Stimulated activated CD8-positive, alpha-beta memory T cell treated with anti-CD3 and anti-CD28 coated beads, Interleukin-4, amount 100 ng/mL, for 24 hours (primary cell): ENCODE results near the gene BHLHA9.
"Not testable (repeated sequence)": the region's sequence is repeated elsewhere in the genome, so short reads cannot be mapped to it uniquely, and the experiment has no call there.

Experiments used
- DNase-seq: peaks from one replicate; pipeline ENCODE4 v3.0.0-alpha.2; 2020; ENCODE audit warnings: low read depth

Gene BHLHA9

DNA sequence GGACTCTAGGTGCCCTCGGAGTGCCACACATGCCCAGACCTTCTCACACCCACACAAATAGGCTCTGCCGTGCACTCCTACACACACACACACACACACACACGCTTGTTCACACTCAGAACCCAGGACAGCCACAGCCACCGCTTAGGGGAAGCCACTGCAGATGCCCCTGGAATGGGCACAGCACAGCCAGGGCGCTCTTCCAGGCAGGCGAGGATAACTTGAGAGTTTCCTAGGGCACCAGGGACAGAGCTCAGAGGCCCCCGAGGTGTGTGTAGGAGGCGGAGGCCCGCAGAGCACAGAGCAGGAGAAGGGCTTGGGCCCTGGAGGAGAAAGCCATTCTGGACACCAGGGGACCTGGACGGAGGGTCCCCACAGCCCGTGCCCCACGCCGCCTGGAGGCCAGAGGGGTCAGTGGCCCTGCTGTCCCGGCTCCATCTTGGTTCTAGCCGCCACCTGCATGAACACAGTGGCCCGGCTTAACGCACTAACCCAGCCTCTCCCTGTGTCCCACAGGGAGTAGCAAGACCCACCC lies 30.2 kb downstream of the BHLHA9 start:
- DNase-seq, result no peak

DNA sequence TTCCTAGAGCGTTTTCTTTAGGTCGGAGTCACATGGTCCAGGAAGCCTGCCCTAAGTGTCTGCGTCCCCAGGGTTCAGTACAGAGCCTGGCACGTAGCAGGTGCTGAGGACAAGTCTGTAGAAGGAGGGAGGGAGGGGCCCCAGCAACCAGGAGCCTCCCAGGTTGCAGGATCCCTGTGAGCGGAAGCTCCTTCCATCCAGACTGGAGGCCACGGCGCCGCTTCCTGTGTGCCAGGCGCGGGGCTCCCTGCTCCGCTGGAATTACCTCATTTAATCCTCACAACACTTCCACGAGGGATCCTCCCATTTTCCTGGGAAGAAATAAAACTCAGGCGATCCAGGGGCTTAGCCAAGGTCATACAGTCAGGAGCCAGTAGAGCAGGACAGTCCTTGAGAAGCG lies 31.3 kb downstream of the BHLHA9 start:
- DNase-seq, result no peak

DNA sequence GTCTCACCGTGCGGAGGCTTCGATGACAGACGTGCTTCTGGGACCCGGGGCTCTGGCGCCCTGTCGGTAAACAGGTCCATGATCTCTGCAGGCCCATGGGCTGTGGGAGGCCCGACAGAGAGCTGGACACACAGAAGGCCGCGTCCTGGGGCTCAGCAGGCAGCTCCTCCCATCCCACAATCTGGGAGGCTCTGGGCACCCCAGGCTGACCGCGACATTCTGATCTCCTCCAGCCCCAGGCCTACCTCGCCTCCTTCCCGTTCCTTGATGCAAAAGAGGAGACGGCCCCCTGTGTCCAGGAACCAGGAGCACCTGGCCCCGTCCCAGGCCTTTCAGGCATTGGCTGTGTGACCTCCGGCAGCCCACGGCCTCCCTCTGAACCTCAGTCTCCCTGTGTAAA lies 32.5 kb downstream of the BHLHA9 start:
- DNase-seq, result no peak

DNA sequence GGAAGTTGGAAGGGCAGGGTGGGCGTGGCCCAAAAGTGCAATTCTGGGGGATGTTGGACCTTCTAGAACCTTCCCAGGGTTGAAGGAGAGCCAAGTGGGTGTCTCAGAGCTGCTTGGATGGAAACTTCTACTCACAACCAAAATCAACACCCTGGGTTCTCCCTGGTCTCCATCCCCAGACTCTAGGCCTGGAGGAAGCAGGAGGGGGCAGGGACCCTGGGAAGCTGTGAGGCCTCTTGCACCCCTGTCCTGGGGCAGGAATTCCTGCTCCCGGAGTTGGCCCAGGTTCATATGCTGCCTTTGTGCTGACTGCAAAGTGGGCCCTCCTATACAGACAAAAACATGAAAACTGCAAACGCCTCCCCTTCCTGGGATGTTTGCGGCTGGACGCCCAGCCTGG lies 34.3 kb downstream of the BHLHA9 start:
- DNase-seq, result no peak

DNA sequence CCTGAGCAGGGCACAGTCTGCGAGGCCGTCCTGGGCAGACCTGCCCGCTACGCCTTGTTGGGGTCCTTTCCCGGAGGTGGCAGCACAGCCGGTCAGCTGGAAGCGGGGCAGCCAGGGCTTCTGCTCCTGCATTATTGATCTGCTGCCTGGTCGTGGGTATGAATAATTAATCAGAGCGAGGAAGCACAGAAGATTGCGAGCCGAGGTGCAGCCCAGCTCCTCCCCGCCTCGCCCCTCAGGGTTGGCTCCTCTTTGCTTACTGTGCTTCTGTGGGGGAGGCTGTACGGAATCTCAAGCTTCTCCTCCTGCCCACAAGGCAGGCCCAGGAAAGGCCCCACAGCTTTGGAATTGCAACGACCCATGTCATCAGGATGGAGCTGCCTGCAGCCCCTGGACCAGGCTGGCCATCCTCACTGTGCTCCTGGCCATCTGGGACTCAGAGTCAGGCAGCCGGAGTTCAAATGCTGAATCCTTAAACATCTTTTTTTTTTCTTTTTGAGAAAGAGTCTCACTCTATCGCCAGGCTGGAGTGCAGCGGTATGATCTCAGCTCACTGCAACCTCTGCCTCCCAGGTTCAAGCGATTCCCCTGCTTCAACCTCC lies 34.8 kb downstream of the BHLHA9 start:
- DNase-seq, result no peak

DNA sequence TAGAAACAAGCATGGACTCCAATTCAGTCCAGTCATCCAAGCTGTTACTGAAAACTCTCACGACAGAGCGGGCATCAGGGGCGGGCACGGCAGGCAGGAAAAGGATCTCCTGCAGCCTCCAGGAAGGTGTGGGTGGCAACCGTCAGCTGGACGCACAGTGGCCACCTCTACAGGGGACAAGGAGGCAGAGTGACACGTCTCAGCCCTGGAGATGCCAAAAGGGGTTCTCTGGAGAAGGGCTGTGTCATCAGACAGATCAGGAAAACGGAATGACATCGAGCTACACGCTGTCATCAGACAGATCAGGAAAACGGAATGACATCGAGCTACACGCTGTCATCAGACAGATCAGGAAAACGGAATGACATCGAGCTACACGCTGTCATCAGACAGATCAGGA lies 37.6 kb downstream of the BHLHA9 start:
- DNase-seq, result not testable (repeated sequence)

DNA sequence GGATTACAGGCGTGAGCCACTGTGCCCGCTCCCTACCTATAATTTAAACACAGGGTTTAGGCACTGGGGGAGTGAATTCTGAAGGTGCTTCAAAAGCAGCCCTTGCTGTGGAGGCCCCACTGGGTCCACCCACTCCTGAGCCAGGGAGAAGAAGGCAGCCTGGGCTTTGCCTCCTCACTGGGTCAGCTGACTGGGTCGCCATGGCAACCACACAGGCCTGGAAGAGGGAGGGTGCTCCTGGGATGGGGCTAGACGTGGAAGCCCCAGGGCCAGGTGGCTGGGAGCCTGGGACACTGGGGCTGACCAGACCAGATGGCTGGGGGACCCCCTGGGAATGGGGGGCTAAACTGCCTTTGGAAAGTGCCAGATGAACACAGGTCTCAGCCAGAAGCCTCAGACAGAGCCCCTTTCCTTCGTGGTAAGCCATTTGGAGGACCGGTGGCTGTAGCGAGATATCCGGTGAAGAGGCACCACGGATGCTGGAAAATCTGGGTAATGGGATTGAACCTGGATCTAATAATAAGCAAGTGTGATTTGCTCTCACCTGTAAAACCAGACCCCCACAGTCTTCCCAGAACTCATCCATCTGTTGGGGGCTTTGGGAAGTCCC lies 42.1 kb downstream of the BHLHA9 start:
- DNase-seq, result no peak

DNA sequence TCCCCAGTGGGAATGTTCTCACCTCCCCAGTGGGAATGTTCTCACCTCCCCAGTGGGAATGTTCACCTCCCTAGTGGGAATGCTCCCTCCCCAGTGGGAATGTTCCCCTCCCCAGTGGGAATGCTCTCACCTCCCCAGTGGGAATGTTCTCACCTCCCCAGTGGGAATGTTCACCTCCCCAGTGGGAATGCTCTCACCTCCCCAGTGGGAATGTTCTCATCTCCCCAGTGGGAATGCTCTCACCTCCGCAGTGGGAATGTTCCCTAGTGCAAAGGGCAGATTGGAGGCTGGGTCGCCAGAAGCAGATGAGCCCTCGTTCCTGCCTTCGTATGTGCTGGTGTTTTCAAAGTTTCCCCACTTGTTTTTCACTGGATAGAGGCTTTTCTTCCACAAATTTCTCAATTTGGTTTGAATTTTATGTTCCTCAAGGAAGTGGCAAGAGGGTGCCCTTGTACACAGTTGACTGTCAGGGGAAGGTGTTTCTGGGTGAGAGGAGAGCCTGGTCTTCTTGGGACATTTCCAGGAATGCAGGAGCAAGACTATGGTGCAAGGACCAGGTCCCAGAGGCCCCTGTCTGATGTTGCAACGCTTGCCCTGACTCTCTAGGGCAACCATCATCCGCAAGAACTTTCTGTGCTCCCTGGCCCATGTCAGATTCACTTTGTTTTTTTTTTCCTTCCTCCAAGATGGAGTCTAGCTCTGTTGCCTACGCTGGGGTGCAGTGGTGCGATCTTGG lies 43.2 kb downstream of the BHLHA9 start:
- DNase-seq, result no peak

DNA sequence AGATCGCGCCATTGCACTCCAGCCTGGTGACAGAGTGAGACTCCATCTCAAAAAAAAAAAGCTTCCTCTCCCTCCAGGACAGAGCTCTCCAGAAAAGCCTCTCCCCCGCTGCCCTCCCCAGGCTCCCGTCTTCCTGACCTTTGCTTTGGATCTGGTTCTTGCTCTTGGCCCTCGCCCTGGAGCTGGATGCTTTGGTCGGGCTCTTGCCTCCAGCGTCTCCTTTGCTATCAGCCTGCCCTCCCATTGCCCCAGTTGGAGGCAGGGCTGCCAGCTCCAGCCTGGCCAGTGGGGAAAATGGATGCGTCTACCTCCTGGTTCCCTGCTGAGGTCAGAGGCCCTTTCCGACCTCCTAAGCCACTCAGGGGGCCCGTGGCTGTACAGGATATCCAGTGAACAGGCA lies 45.2 kb downstream of the BHLHA9 start:
- DNase-seq, result no peak

DNA sequence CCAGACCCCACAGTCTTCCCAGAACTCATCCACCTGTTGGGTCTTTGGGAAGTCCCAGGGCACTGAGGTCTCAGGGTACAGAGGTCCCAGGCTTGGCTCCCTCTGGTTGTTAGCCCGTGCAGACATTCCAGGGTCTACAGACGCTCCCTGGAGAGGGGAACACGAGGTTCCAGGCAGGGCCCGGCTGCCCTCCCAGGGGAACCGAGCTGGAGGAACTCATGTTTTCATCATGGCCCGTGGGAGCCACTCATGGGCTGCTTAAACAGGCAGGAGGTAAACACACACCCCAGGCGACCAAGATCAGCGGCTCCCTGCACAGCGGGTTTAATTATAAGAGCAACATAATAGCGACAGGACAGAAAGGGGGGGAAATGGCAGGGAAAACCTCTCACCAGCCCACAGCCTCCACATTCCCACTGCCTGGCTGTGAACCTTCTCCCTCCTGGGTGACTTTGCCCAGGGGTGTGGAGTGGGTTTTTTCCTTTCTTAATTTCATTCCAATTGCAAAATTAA lies 45.7 kb downstream of the BHLHA9 start:
- DNase-seq, result no peak
